GM18502 (cell line): Measurements from ENCODE around the gene SHD.
"Not testable (repeated sequence)": the region's sequence is repeated elsewhere in the genome, so short reads cannot be mapped to it uniquely, and the experiment has no call there.

ENCODE experiments used
- ATAC-seq: cut with Tn5 transposase; IDR thresholded peaks from one replicate; pipeline ENCODE4 v1.9.1; 2021; ENCODE audit warnings: mild to moderate bottlenecking; ENCODE audit not compliant: unreplicated experiment, poor library complexity

SHD gene

GRCh38 chr19:4322942-4323665 is 44.0 kb downstream of the SHD start:
- no peak for ATAC-seq

DNA sequence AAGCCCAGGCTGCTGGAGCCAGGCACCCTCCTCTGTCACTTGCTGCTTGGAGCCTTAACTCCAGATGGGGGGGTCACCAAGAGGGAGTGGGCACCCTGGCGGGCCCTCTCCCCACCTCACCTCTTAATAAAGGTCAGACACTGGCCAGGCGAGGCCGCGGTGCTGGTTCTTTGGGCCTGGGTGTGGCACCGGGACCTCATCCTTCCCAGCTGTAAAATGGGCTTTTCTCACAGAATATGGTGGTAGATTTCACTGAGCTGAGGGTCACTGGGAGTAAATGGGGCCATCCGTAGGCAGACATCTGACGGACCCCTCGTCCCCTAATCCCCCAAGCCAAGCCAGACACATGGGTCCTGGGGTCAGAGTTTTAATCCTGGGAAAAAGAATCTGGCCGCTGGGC is 44.6 kb downstream of the SHD start:
- no peak for ATAC-seq

DNA sequence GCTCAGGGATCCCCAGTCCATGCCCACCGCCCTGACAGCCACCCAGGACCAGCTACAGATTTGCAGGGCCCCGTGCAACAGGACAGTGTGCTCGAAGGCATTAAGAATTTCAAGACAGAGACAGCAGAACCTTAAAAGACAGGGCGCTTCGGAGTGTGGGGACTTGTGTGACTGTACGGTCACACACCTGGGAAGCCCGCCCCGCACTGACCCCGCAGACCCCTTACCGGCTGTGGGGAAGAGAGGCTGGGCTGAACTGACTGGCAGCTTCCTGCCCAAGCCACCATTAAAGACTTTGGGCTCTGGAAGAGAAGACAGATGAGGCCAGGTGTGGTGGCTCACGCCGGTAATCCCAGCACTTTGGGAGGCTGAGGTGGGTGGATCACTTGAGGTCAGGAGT is 45.2 kb downstream of the SHD start:
- no peak for ATAC-seq

DNA sequence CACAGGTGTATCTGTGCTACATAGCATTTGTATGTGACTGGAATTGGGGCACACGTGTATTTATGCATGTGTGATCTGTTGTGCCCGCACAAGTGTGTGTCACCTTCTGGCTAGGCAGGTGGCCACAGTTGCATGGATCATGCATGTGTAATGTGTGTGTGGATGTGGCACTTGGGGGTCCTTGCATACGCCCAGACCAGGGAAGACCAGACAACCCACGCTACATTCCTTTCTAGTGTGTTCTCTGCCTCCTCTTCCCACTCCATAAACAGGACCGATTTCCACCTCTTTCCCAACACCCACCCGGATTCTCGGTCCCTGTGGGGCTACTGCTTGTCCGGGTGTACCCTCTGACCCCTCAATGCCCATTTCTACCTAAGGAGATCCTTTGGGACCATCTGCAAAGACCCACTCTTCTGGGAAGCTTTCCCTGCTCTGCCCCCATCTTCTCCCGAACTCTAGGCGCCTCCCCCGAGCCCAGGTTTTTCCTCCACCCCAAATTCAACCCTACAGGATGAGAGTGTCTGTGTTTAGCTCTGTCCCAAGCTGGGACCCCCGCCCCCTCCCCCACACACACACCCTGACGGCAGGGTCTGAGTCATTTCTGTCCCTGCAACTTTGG is 47.3 kb downstream of the SHD start:
- ATAC-seq: no peak

- ATAC-seq: no peak
Measured at GRCh38 chr19:4326837-4327251, 47.8 kb downstream of the SHD start.

DNA sequence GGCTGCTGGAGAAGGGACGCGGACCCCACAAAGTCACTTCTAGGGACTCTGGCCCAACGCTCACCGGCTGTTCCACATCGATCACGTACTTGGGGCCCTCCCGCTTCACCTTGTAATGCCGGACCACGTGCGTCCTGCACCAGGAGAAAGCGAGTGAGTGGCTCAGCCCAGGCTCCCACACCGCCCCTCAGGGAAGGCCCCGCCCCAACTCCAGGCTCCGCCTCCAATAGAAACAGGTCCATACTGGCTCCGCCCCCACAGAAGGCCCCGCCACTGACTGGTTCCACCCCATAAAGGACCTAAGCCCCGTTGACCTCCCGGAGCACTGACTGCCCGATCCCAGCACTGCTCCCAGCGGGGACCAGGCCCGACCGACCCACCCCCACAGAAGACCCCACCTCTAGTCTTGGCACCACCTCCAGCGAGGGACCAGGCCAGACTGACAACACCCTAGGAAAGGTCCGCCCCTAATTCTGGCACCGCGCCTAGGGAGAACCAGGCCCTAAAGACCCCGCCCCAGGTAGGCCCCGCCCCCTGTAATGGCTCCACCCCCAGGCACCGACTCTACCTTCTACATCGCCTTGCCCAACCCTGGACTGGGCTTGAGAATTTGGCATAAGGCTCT is 48.3 kb downstream of the SHD start:
- no peak for ATAC-seq

- ATAC-seq: no peak
Measured at GRCh38 chr19:4327877-4328242, 48.8 kb downstream of the SHD start.

DNA sequence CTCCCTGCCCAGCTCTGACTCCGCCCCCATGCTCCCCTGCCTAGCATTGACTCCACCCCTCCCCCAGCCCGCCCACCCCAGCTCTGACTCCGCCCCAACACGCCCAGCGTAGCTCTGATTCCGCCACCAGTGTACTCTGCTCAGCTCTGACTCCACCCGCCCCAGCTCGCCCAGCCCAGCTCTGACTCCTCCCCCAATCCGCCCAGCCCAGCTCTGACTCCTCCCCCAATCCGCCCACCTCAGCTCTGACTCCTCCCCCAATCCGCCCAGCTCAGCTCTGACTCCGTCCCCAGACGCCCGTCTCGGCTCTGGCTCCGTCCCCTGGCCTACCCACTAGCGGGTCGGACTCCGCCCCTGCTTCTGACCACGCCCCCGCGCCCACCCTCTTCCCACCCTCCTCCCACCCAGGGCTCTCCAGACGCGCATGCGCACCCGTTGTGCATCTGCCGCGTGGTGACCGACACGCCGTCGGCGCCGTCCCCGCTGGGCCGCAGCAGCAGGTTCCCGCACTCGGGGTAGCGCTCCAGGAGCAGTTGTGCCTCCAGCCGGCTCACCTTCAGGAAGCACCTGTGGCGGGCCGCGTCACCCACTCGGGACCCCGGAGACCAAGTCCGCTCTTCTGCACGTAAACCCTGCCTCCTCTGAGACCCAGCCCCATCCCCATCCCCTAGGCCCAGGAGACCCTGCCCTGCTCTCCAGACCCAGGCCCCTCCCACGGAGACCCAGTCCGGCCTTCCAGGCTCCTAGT is 49.4 kb downstream of the SHD start:
- peak; percentile 79 for ATAC-seq

GRCh38 chr19:4328991-4329681 is 50.1 kb downstream of the SHD start:
- not testable (repeated sequence) for ATAC-seq

DNA sequence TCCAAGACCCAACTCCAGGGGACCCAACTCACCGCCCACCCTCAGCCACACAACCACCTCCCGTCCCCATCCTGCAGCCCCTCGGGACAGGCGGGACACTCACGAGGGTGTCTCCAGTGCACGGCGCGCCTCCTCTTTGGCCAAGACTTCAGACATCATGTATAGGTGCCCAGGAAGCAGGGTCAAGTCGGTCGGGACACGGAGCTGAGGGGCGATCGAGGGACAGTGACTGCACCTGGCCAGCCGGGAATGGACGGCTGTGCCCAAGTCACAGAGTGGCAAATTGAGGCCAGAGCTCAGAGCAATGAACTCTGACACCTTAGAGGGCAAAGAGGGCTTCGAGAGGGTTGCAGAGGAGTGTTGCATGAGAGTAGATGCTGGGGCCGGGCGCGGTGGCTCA is 50.8 kb downstream of the SHD start:
- no peak for ATAC-seq

DNA sequence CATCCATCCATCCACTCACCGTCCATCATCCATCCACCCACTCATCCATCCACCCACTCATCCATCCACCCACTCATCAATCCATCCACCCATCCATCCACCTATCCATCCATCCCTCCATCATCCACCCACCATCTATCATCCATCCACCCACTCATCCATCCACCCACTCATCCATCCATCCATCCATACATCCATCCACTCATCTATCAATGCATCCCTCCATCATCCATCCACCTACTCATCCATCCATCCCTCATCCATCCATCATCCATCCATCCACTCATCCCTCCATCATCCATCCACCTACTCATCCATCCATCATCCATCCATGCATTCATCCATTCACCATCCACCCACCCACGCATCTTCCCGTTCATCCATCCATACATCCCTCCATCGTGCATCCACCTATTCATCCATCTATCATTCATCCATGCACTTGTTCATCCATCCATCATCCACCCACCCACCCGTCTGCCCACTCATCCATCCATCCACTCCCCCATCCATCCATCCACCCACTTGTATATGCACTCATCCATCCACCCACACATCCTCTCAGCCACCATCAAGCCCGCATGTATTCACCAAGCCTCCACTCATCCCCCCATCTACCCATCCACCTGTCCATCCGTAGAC is 56.0 kb downstream of the SHD start:
- no peak for ATAC-seq

DNA sequence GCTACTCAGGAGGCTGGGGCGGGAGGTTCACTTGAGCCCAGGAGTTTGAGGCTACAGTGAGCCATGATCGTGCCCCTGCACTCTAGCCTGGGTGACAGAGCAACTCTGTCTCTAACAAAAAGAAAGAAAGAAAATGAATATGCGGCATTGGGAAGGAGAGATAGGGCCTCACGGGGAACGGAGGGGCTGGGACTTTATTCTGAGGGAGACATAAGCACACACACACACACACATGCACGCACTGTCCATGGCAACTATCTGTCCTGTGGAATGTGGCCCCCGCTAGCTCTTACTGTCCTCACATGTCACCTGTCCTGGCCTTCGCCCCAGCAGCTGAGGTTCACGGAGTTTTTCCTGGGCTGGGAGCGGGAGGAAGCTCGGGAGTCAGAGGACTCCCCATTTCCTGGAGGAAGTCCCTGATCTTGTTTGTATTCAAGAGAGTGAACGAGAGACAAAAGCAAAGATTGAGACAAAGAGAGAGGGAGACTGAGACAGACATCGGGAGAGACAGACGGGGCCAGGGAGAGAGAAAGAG is 58.9 kb downstream of the SHD start:
- ATAC-seq: no peak

GRCh38 chr19:4338441-4339355 is 59.6 kb downstream of the SHD start, which contains the start of gene STAP2:
STAP2 (minus strand) TSS chr19:4338827; CDS start chr19:4338753, 74 bp downstream.
- no peak for ATAC-seq
